Measurements from ENCODE around the gene SPTBN1.

Gene SPTBN1

DNA sequence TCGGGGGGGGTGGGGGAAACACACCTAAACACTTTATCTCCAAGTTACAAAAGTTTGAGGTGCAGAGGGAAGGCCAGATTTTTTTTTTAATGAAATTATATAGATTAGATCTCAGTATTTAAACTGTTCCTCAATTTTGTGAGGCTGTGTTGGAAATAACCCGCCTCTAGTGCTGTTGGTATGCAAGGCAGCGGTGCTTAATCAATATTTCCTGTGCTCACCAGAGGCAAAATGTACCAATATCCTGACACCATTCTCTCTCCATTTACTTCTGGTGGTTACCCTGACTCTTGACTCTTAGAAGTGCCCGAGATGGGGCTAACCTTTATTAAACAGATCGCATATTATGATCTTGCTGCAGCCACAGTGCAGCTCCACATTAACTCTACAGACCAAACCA, 212.6 kb downstream of the SPTBN1 start:
- H3K9me3 ChIP-seq (ENCODE audit: insufficient read depth, low read length): no peaks in the 10 kb centered on the region
- TF ChIP-seq CTCF (IDR thresholded peaks at IDR 0.05; ENCODE audit: low read depth, low read length) (no peak), EZH2phosphoT487 (IDR thresholded peaks at IDR 0.05; ENCODE audit: low read depth) (no peak)
- H3K9ac ChIP-seq (ENCODE audit: low read length): no peak overlapping the region
- no peak overlapping the region for H3K27ac ChIP-seq (ENCODE audit: low read length)
- peaks cover 9% of the 10 kb centered on the region for H3K36me3 ChIP-seq (replicated peaks; ENCODE audit: low read depth, low read length)
- H3K27me3 ChIP-seq (ENCODE audit: low read depth, low read length): no peaks in the 10 kb centered on the region
- H3K4me2 ChIP-seq (ENCODE audit: low read length): no peak overlapping the region
- H2AFZ ChIP-seq (ENCODE audit: low read depth, low read length): no peak overlapping the region
- no peaks in the 10 kb centered on the region for H4K20me1 ChIP-seq (ENCODE audit: insufficient read depth, low read length)
- H3K4me1 ChIP-seq (ENCODE audit: low read length): peaks cover 14% of the 10 kb centered on the region
- no peak overlapping the region for H3K4me3 ChIP-seq (ENCODE audit: low read length)
- no peaks in the 10 kb centered on the region for H3K79me2 ChIP-seq (ENCODE audit: low read length)

- no peaks in the 10 kb centered on the region for H4K20me1 ChIP-seq (ENCODE audit: insufficient read depth, low read length)
- 0 out of 2 replicates have a peak, but pooled peaks cover 3% of the 10 kb centered on the region for H3K27me3 ChIP-seq (ENCODE audit: low read depth, low read length)
- no peak overlapping the region for H3K4me2 ChIP-seq (ENCODE audit: low read length)
- H2AFZ ChIP-seq (ENCODE audit: low read depth, low read length): no peak overlapping the region
- peaks cover 9% of the 10 kb centered on the region for H3K36me3 ChIP-seq (replicated peaks; ENCODE audit: low read depth, low read length)
- no peak overlapping the region for H3K9ac ChIP-seq (ENCODE audit: low read length)
- no peak for TF ChIP-seq CTCF (IDR thresholded peaks at IDR 0.05; ENCODE audit: low read depth, low read length)
- H3K27ac ChIP-seq (ENCODE audit: low read length): no peak overlapping the region
- H3K9me3 ChIP-seq (ENCODE audit: insufficient read depth, low read length): no peaks in the 10 kb centered on the region
- no peaks in the 10 kb centered on the region for H3K79me2 ChIP-seq (ENCODE audit: low read length)
- H3K4me3 ChIP-seq (ENCODE audit: low read length): no peak overlapping the region
- H3K4me1 ChIP-seq (ENCODE audit: low read length): peaks cover 17% of the 10 kb centered on the region
Measured at GRCh38 chr2:54669677-54670484, 213.8 kb downstream of the SPTBN1 start.

DNA sequence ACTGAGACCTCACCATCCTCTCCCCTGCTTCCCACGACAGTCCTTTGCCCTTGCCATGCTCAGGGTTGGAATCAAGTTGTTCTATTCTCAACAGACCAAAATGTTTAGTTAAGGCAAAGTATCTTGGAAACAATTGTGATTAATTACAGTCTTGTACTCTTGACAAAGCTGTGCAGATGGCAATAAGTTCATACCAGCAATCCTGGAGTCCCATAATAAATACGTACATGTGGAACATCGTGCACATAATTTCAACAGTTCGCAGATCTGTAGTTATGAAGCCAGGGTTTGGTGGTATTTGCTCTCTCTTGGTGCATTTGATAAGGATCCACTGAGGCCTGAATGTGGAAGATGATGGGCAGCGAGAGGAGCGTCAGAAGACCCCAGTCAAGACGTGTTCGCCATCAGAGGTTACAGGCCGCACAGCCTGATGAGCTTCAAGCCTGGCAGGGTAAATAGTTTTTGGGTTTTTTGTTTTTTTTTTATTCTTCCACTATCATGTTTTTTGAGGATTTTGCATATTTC, 214.4 kb downstream of the SPTBN1 start:
- no peak overlapping the region for H3K4me2 ChIP-seq (ENCODE audit: low read length)
- peaks cover 9% of the 10 kb centered on the region for H3K36me3 ChIP-seq (replicated peaks; ENCODE audit: low read depth, low read length)
- no peaks in the 10 kb centered on the region for H3K79me2 ChIP-seq (ENCODE audit: low read length)
- H3K4me3 ChIP-seq (ENCODE audit: low read length): no peak overlapping the region
- no peak for TF ChIP-seq EZH2phosphoT487 (IDR thresholded peaks at IDR 0.05; ENCODE audit: low read depth)
- no peak for TF ChIP-seq CTCF (IDR thresholded peaks at IDR 0.05; ENCODE audit: low read depth, low read length)
- H3K9me3 ChIP-seq (ENCODE audit: insufficient read depth, low read length): no peaks in the 10 kb centered on the region
- no peaks in the 10 kb centered on the region for H4K20me1 ChIP-seq (ENCODE audit: insufficient read depth, low read length)
- H3K9ac ChIP-seq (ENCODE audit: low read length): no peak overlapping the region
- H3K27ac ChIP-seq (ENCODE audit: low read length): no peak overlapping the region
- peaks cover 17% of the 10 kb centered on the region for H3K4me1 ChIP-seq (ENCODE audit: low read length)
- H3K27me3 ChIP-seq (ENCODE audit: low read depth, low read length): peaks cover 9% of the 10 kb centered on the region; the same call in 1 of the 2 replicates
- H2AFZ ChIP-seq (ENCODE audit: low read depth, low read length): no peak overlapping the region

GRCh38 chr2:54671010-54671409, 214.9 kb downstream of the SPTBN1 start:
- no peaks in the 10 kb centered on the region for H3K79me2 ChIP-seq (ENCODE audit: low read length)
- no peak for TF ChIP-seq CTCF (IDR thresholded peaks at IDR 0.05; ENCODE audit: low read depth, low read length)
- no peak for TF ChIP-seq EZH2phosphoT487 (IDR thresholded peaks at IDR 0.05; ENCODE audit: low read depth)
- H3K9me3 ChIP-seq (ENCODE audit: insufficient read depth, low read length): no peaks in the 10 kb centered on the region
- H3K4me1 ChIP-seq (ENCODE audit: low read length): peaks cover 17% of the 10 kb centered on the region
- no peak overlapping the region for H3K4me3 ChIP-seq (ENCODE audit: low read length)
- H2AFZ ChIP-seq (ENCODE audit: low read depth, low read length): no peak overlapping the region
- H3K4me2 ChIP-seq (ENCODE audit: low read length): no peak overlapping the region
- H3K27ac ChIP-seq (ENCODE audit: low read length): no peak overlapping the region
- no peaks in the 10 kb centered on the region for H4K20me1 ChIP-seq (ENCODE audit: insufficient read depth, low read length)
- H3K27me3 ChIP-seq (ENCODE audit: low read depth, low read length): peaks cover 13% of the 10 kb centered on the region
- H3K9ac ChIP-seq (ENCODE audit: low read length): no peak overlapping the region
- peaks cover 9% of the 10 kb centered on the region for H3K36me3 ChIP-seq (replicated peaks; ENCODE audit: low read depth, low read length)
